ENCODE data around the gene RNF151.

Gene RNF151

DNA sequence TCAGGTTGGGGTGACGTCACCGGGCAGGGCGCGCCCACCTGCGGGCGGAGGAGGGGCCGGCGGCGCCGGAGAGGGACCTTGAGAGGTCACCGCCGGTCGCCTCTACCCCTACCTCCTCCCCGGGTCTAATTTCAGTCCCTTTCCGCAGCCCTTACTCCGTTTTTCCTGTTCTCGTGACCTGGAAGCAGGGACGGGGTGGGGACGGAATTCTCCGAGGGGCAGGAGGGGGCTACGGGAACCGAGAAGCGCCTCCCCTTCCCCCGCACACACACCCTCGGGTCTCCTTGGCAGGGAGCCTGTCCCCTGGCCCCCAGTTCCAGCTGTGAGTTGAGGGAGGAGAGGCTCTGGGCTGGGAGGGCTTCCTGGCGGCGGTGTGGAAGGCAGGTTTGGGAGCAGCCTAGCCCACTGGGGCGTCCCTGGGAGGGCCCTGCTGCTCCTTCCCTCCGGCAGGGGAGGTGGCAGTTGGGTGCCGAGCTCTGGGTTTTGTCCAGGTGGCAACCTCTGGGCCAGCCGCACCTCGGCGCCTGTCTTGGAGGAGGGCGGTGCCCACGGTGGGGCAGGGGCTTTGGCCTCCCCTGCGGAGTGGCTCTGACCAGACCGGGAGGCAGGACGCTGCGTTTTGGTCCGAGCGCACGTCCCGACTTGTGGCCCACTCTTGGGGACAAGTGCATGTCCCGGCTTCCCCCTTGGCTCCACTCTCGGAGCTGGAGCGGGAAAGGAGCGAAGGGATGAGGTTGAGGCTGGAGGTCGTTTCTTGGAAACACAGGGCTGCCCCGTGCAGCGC is 23.9 kb downstream of the RNF151 start:
- no peak overlapping the region; the same call in 1 of the 2 replicates for H3K4me3 ChIP-seq (ENCODE audit: low read length)
- TF ChIP-seq, protein P1, sequence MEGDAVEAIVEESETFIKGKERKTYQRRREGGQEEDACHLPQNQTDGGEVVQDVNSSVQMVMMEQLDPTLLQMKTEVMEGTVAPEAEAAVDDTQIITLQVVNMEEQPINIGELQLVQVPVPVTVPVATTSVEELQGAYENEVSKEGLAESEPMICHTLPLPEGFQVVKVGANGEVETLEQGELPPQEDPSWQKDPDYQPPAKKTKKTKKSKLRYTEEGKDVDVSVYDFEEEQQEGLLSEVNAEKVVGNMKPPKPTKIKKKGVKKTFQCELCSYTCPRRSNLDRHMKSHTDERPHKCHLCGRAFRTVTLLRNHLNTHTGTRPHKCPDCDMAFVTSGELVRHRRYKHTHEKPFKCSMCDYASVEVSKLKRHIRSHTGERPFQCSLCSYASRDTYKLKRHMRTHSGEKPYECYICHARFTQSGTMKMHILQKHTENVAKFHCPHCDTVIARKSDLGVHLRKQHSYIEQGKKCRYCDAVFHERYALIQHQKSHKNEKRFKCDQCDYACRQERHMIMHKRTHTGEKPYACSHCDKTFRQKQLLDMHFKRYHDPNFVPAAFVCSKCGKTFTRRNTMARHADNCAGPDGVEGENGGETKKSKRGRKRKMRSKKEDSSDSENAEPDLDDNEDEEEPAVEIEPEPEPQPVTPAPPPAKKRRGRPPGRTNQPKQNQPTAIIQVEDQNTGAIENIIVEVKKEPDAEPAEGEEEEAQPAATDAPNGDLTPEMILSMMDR (conservative IDR thresholded peaks at IDR 0.05; ENCODE audit: low read length): no peak
- no peak for DNase-seq (ENCODE audit: low read depth)

DNA sequence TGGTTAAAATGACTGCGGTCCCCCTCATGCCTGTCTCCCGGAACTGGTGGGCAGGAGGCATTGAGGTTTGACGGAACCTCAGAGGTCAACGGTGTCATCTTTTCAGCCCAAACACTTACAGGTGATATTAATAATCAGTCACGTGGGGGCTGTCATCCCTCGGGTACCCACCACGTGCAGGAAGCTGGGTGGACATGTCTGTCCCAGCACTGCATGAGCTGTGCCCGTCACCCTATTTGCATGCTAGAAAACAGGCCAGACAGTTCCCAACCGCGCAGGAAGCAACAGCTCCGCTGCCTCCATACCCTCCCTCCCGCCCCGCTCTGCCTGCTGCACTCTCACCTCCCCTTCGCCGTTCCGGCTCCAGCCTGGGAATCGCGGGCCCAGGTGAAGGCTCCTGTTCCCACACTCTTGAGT is 24.5 kb downstream of the RNF151 start:
- no peak overlapping the region for H3K4me3 ChIP-seq (ENCODE audit: low read length)
- DNase-seq (ENCODE audit: low read depth): no peak
- TF ChIP-seq, protein P1 (conservative IDR thresholded peaks at IDR 0.05; ENCODE audit: low read length): no peak

DNA sequence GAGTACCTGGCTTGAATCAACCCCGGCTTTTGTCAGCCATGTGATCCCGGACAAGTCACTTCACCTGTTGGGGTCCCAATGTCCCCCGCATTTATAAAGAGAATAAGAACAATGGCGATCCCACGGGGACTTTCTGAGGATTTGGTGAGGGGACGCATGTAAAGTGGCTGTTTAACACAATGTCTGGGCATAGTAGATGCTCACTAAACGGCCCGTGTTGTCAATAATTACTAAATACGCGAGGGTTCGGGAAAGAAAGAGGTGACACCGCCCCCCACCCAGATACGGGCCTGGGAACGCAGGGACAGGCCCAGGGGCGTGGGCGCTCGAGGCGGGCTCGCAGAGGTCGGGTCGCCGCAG is 24.9 kb downstream of the RNF151 start:
- TF ChIP-seq, protein P1 (conservative IDR thresholded peaks at IDR 0.05; ENCODE audit: low read length): no peak
- peak overlapping the region; percentile 44 for H3K4me3 ChIP-seq (ENCODE audit: low read length)
- no peak for DNase-seq (ENCODE audit: low read depth)

DNA sequence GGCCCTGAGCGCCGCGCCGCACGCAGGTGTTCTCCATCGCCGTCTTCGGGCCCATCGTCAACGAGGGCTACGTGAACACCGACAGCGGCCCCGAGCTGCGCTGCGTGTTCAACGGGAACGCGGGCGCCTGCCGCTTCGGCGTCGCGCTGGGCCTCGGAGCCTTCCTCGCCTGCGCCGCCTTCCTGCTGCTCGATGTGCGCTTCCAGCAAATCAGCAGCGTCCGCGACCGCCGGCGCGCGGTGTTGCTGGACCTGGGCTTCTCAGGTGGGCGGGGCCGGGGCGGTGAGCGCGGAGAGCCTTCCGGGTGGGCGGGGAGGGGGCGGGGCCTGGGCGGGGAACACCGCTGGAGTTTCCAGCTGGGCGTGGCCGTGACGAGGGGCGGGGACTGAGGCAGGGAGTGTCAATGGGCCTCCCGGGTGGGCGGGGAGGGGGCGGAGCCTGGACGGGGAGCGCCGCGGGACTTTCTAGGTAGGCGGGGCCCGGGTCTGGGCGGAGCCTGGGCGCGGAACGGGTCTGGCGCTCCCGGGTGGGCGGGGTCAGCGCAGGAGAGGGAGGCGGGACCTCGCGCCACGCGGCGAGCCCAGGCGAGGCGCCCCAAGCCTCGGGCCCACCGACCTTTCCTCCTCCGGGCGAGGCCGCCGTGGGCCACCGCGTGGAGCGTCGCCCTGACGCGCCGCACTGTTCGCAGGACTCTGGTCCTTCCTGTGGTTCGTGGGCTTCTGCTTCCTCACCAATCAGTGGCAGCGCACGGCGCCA is 25.5 kb downstream of the RNF151 start:
- TF ChIP-seq, protein P1 (conservative IDR thresholded peaks at IDR 0.05; ENCODE audit: low read length): no peak
- peak; percentile 77 for DNase-seq (ENCODE audit: low read depth)
- peak overlapping the region; percentile 44 for H3K4me3 ChIP-seq (ENCODE audit: low read length)

DNA sequence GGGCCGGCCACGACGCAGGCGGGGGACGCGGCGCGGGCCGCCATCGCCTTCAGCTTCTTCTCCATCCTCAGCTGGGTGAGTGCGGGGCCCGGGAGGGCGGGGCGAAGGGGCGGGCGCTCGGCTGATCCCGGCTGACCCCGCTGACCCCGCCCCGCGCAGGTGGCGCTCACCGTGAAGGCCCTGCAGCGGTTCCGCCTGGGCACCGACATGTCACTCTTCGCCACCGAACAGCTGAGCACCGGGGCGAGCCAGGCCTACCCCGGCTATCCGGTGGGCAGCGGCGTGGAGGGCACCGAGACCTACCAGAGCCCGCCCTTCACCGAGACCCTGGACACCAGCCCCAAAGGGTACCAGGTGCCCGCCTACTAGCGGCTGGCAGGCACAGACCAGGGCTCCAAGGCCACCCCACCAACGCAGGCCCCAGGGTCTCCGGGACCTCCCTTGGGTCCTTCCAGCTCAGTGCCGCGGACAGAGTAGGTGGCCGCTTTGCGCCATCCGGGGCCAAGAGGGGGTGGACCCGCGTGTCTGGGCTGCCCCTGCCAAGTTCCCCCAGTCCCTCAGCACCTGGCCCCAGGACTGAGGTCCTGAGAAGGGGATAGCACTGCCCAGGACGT is 26.2 kb downstream of the RNF151 start:
- H3K4me3 ChIP-seq (ENCODE audit: low read length): no peak overlapping the region
- TF ChIP-seq, protein P1 (conservative IDR thresholded peaks at IDR 0.05; ENCODE audit: low read length): no peak
- DNase-seq (ENCODE audit: low read depth): no peak

DNA sequence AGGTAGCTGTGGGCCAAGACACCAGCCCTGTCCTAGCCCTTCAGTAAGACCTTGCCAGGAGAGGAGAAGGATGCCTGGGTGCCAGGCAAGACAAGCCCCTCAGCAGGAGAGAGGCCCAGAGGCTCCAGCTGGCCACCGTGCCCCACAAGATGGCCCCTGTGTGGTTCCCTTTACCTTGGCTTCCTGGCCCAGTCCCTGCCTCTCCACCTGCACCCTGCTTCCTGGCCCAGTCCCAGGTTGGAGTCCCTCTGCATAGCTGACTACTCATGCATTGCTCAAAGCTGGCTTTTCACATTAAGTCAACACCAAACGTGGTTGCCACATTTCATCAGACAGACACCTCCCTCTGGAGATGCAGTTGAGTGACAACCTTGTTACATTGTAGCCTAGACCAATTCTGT is 27.1 kb downstream of the RNF151 start:
- TF ChIP-seq, protein P1 (conservative IDR thresholded peaks at IDR 0.05; ENCODE audit: low read length): no peak
- peak; percentile 44 for DNase-seq (ENCODE audit: low read depth)
- H3K4me3 ChIP-seq (ENCODE audit: low read length): no peak overlapping the region

Data from AG10803 (cell line).